ENCODE results near the gene CEP290.

Gene CEP290

DNA sequence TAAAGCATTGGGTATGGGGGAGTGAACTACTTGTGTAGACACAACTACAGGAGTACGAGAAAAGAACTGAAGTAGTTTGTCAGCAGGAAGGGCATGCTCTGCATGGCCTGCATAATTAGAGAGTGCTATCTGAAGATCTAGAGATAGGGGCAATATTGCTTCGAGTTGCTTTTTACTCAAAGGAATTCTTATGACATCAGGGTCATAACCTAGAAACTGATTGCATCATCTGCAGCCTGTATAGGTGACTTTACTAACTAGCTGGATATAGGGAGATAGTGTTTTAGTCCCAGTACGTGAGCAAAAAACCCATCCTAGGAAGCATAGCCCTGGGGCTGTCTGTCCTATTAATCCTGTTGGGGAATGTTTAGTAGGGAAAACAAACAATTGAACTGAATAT lies 40.0 kb upstream of the CEP290 start:
- no peak overlapping the region for H3K4me3 ChIP-seq (ENCODE audit: low read depth, low read length)
- TF ChIP-seq CTCF (IDR thresholded peaks at IDR 0.05; ENCODE audit: low read depth, low read length), result no peak

DNA sequence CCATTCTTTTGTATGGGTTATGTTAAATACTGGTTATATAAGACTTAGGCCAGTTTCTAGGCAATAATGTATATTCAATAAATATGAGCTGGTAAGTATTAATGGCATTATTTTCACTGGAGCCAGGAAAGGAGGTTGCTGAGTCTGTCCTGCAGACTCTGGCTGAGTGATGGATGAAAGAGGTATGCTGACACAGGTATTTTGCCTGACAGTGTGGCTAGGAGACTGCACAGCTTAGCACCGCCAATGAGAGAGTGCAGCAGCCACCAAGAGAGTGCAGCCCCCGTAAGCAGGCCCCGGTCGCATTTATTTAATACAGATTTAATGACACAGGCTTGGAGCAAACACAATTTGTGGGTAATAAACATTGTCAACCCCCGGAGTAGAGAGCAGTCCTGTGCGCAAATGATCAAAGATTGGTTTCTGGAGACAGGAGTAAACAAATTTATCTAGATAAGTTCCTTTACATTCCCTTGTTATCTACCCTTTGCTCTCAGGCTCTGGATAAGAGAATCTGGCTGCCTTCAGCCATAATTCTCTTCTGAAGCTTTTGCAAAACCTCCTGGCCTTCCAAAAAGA lies 37.6 kb upstream of the CEP290 start:
- TF ChIP-seq CTCF (IDR thresholded peaks at IDR 0.05; ENCODE audit: low read depth, low read length), result no peak
- no peak overlapping the region for H3K4me3 ChIP-seq (ENCODE audit: low read depth, low read length)

- H3K4me3 ChIP-seq (ENCODE audit: low read depth, low read length), result no peak overlapping the region
- TF ChIP-seq CTCF (IDR thresholded peaks at IDR 0.05; ENCODE audit: low read depth, low read length), result no peak
Measured at GRCh38 chr12:88175544-88175943, 33.7 kb upstream of the CEP290 start.

DNA sequence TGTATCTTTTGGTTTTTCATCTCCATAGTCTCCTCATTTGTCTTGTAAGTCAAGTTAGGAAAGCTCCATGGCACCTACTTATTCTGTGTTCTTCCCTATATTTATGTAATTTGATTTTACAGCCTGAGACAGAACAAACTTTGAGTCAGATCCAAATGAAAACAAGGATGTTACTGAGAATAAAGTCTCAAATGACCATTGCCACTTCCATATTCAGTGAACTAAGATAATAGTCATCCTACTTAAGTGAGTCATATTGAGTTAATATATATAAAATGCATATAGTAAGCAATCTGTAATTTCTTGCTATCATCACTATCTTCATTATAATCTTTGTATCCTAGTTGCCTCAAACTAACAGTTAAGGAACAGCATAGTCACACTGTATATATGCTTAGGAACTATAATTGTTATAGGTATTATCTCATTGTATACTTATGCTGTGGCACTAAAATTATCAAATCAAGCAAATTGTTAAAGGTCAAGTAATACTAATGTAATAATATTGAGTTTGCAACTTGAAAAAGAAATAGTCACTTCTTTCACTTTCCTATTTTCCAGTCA lies 31.0 kb upstream of the CEP290 start:
- no peak overlapping the region for H3K4me3 ChIP-seq (ENCODE audit: low read depth, low read length)
- TF ChIP-seq CTCF (IDR thresholded peaks at IDR 0.05; ENCODE audit: low read depth, low read length), result no peak

DNA sequence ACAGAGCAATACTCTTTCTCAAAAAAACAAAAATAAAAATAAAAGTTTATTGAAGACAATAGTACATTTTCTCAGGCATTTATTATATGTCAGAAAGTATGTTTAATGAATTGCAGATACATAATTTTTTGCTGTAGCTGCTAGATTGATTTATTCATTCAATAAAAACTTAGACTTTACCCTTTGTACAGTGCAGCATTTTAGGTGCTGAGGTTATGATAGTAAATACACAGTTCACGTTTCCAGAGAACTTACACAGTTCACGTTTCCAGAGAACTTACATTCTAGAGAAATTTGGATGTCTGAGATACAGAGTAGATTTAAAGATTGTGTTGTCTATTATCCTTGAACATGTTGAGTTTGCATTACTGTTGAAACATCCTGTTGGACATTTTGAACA lies 25.5 kb upstream of the CEP290 start:
- no peak for TF ChIP-seq CTCF (IDR thresholded peaks at IDR 0.05; ENCODE audit: low read depth, low read length)
- H3K4me3 ChIP-seq (ENCODE audit: low read depth, low read length), result no peak overlapping the region

DNA sequence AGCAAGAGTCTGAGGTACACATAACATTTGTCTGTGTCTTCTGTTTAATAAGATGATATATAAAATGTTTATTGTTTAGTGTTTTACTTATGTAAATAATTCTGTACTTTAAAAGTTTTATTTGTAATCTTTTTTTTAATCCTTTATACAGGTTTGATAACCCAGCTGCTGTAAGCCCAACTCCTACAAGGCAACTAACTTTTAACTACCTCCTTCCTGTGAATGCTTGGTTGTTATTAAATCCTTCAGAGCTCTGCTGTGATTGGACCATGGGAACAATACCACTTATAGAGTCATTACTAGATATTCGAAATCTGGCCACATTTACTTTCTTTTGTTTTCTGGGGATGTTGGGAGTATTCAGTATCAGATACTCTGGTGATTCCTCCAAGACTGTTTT lies 24.3 kb upstream of the CEP290 start:
- H3K4me3 ChIP-seq (ENCODE audit: low read depth, low read length), result no peak overlapping the region
- TF ChIP-seq CTCF (IDR thresholded peaks at IDR 0.05; ENCODE audit: low read depth, low read length), result no peak

DNA sequence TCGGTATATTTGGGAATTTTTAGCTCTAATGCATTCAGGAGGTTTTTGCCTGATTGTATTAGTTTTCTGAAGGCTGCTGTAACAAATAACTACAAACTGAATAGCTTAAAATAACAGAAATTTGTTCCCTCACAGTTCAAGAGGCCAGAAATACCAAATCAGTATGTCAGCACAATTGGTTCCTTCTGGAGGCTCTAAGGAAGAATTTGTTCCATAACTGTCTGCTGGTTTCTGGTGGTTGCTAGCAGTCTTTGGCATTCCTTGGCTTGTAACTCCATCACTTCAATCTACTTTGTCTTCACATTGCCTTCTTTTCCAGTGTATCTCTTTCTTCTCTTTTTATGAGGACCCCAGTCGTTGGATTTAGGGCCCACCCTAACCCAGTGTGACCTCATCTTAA lies 21.5 kb upstream of the CEP290 start:
- no peak overlapping the region for H3K4me3 ChIP-seq (ENCODE audit: low read depth, low read length)
- TF ChIP-seq CTCF (IDR thresholded peaks at IDR 0.05; ENCODE audit: low read depth, low read length), result no peak
